GM04503 (cell line): Measurements from ENCODE around the gene CLEC4G.
"Not testable (repeated sequence)": the region's sequence is repeated elsewhere in the genome, so short reads cannot be mapped to it uniquely, and the experiment has no call there.

Experiments used
- DNase-seq: peaks from one replicate; pipeline ENCODE4 v3.0.0-alpha.2; 2012; ENCODE audit warnings: low read depth

The CLEC4G gene

DNA sequence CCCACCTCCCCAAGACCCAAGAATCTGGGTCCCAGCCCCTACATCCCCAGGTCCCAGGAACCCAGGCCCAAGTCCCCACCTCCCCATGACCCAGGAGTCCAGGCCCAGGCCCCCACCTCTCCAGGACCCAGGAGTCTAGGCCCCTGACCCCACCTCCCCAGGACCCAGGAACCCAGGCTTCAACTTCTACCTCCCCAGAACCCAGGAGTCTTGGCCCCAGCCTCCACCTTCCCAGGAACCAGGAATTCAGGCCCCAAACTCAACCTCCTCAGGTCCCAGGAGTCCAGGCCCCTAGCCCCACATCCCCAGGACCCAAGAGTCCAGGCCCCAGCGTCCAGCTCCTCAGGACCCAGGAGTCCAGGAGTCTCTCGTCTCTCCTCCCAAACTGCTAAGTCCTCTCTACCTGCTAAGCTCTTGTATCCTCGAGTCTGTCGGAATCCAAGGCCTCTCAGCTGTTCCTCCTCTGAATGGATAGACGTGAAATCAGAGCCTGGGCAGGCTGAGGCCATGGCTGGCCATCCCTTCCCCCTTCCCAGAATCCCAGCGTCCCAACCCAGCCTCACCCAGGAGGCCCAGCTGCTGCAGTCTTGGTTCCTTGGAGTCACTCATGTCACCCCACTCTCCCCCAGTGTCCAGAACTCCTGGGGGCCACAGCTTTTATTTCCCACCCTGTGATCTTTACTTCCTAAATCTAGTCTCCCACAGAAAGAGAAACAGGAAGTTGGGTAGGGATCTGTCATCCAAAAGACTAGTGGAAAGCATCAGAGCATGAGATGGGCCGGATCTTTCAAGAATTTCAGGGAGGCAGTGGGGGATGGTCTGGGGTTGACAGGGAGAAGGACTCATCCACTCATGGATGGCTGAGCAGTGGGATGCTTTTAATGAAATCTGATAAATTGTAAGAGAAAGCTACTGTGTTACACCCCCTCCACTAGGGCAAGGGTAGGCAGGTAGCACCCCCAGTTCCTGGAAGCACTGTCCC is 15.3 kb upstream of the CLEC4G start, which contains the start of gene CD209:
CD209 (minus strand) TSS at position 632 of the 982 bp plus-strand sequence; CDS start at position 609, 23 bp downstream.
- no peak for DNase-seq

GRCh38 chr19:7746306-7746705 is 14.4 kb upstream of the CLEC4G start:
- not testable (repeated sequence) for DNase-seq

GRCh38 chr19:7744871-7745650 is 13.2 kb upstream of the CLEC4G start:
- no peak for DNase-seq

DNA sequence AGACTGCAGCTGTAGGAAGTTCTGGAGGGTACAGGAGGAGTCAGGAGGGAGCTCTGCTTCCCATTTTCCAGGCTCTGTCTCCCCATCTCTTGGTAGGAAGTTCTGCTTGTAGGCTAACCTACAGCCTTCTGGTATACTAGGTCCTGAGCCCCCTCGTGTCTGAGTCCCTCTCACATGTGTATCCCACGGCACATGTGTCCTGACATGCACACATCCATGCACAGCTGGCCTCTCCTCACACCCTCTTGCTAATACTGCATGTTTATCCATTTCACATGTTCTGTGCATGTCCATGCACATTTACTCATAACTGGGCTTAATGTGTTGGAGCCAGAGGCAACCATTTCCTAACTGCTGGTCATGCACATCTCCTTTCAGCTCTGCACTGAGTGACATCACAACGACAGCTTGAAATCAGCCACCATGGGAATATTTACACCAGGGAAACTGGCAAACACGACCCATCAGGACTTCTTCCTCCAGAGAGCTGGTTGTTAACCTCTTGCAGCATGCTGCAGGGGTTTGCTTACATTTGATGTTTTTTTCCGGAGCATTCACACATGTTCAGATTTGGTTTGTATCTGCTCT is 12.4 kb upstream of the CLEC4G start:
- no peak for DNase-seq

DNA sequence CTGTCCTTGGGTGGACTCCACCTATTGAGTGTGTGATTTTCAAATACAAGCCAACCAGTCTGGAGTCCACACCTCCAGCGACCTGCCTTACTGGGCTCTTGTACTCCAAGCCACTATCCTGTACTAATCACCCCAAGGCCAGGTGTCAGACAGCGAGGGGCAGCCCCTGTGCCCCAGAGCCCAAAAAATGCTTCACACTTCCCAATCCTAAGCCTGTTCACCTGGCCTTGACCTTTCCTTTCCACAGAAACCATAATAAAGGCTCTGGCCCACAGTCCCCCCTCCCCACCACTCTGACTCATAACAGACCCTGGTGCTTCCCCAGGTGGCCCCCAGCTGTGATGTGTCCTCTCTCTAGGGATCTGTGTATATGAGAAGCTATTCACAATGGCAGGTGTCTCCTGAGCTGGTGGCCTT is 11.5 kb upstream of the CLEC4G start:
- no peak for DNase-seq

DNA sequence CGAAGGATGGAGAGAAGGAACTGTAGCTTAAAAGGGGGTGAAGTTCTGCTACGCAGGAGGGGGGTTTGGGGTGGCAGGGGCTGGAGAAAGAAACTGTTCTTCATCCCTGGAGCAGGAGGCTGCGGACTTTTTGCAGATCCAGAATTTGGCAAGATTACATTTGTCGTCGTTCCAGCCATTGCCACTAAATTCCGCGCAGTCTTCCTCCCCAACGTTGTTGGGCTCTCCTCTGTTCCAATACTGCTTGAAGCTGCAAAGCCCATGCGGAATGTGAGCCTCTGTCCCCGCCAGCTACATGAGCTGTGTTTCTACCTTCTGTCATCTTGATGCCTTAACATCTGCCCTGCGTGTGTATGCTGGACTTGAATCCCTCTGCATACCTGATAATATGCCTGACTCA is 11.1 kb upstream of the CLEC4G start:
- DNase-seq, result no peak

- no peak for DNase-seq
Measured at GRCh38 chr19:7742575-7742974, 10.7 kb upstream of the CLEC4G start.

DNA sequence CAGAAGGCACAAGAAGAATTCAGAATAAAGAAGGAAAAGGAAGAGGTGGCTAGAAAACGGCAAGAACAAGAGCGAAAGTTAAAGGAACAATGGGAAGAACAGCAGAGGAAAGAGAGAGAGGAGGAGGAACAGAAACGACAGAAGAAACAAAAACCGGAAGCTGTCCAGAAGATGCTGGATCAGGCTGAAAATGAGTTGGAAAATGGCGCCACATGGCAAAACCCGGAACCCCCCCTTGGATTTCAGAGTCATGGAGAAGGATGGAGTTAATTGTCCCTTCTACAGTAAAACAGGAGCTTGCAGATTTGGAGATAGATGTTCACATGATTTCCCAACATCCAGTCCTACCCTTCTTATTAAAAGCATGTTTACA is 8.8 kb upstream of the CLEC4G start:
- DNase-seq, result no peak

DNA sequence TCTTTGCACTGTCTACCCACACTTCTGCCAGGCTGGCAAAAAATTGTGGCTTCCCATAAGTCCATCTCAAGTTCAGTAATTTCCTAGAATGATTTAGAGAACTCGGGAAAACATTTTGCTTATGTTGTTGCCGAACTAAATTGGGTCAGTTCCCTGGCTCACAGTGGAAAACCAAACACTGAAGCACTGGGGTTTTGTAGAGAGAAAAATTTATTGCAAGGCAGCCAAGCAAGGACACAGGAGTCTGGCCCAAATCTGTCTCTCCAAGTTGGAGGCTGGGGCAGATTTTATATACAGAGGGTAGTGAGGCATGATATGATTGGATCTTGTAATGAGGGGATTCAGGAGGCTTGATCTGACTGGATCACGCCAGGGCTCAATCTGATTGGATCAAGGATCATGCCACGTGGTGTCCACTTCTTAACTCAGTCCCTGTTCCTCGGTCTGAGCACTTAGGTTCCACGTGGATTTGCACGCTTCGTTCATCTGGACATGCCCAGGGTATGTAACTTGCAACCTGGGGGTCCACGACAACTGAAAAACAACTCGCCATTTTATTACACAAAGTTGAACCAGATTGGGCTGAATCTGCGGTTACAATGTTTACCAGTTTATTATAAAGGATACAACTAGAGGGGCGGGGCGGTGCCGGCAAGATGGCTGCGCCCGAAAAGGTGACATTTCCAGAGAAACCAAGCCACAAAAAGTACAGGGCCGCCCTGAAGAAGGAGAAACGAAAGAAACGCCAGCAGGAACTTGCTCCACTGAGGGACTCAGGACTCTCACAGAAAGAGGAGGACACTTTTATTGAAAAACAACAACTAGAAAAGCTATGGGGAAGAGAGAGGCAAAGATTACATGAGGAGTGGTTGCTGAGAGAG is 8.1 kb upstream of the CLEC4G start:
- no peak for DNase-seq

- DNase-seq, result no peak
Measured at GRCh38 chr19:7739211-7739755, 7.4 kb upstream of the CLEC4G start.

GRCh38 chr19:7738023-7738422 is 6.1 kb upstream of the CLEC4G start:
- no peak for DNase-seq

GRCh38 chr19:7737215-7737614 is 5.3 kb upstream of the CLEC4G start:
- DNase-seq, result no peak

DNA sequence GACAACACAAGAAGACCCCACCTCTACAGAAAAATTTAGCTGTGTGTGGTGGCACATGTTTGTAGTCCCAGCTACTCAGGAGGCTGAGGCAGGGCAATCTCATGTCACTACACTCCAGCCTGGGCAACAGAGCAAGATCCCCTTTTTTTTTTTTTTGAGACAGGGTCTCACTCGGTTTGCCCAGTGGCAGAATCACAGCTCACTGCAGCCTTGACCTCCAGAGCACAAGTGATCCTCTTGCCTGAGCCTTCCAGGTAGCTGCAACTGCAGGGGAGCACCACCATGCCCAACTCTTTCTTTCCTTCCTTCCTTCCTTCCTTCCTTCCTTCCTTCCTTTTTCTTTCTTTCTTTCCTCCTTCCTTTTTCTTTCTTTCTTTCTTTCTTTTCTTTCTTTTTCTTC is 4.2 kb upstream of the CLEC4G start:
- DNase-seq, result no peak

DNA sequence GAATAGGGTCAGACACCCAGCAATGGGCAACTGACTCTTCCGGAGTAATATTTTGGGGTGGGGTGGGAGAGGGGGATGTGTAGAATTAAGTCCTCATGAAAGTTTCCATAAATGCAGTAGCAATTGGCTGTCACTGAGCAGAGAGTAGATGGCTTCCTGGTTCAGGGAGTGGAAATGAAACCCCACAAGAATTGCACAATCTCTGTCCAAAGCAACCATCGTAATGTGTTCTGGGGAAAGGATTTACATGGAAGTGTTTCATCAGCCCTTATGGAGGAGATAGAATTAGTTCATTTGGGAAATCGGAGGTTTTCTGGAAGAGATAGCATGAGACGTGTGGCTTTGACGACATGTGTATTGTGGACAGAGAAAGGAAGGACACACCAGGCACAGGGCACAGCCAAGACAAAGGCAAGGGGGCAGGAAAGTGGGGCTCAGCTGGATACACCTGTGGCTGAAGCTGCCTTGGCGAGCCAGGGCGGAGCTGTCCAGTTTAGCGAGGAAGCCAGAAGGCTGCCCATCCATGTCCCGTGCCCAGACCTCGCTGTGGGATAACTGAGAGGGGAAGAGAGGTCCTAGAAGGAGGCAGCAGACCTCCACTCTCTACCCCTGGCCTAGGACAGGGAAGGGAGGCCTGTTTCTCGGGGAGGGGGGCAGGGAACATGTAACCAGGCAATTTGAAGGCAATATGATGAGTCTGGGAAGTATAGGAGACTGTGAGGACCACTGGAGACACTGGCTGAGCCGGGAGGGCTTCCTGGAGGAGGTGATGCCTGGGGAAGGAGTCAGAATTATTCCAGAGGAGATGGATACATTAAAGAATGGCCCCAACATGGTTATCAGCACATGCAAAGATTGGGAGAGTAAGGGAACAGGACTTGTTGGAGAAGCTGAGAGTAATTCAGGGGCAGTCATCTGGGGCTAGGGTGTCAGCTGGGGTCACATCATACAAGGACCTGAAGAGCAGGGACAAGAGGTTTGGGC is 2.6 kb upstream of the CLEC4G start:
- DNase-seq, result peak; percentile 9

DNA sequence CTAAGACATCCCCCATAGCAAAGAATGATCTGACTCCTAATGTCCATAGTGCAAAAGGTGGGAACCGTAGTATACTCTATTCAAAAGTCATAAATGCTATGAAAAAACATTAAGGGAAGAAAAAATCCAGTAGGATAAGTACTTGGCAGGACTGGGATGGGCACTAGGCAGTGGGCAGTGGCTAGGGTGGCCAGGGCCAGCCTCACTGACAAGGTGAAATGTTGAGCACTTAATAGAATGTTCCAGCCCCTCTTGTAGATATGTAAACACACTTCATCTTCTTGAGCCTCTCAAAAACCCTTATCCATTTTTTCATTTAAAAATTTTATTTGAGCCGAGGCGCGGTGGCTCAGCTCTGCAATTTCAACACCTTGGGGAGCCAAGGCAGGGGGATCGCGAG is 1.5 kb upstream of the CLEC4G start:
- no peak for DNase-seq

DNA sequence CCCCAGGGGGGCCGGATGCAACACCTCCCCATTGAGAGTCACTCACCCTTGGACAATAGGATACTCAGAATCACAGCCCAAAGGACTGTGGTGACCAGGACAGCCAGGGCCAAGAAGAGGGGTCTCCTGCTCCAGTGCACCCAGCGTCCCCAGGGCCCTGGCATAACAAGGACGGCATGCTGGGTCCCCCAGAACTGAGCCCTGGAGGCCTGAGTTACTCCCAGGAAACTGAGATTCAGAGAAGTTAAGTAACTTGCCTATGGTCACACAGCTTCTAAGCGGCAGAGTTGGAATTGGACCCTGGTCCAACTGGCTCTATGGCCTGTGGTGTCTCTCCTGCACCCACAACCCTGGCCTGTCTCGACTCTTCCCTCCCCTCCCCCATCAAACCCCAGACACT is 295 bp downstream of the CLEC4G start:
- no peak for DNase-seq

DNA sequence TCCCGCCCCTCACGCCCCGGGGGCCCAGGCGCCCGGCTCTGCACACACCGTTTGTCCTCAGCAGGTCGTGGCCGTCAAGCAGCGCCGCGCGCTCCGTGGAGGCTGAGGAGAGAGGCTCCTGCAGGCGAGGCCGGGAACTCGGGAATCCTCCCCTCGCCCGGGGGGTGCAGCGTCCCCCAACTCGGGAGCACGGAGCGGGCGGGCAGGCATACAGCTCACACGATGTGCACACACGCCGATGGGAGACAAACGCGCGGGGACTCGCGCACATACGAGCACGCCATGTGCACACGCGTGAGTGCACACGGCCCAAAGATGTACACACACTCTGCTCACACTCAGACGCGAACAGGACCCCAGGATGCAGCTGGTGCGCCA is 703 bp downstream of the CLEC4G start:
- DNase-seq, result no peak

DNA sequence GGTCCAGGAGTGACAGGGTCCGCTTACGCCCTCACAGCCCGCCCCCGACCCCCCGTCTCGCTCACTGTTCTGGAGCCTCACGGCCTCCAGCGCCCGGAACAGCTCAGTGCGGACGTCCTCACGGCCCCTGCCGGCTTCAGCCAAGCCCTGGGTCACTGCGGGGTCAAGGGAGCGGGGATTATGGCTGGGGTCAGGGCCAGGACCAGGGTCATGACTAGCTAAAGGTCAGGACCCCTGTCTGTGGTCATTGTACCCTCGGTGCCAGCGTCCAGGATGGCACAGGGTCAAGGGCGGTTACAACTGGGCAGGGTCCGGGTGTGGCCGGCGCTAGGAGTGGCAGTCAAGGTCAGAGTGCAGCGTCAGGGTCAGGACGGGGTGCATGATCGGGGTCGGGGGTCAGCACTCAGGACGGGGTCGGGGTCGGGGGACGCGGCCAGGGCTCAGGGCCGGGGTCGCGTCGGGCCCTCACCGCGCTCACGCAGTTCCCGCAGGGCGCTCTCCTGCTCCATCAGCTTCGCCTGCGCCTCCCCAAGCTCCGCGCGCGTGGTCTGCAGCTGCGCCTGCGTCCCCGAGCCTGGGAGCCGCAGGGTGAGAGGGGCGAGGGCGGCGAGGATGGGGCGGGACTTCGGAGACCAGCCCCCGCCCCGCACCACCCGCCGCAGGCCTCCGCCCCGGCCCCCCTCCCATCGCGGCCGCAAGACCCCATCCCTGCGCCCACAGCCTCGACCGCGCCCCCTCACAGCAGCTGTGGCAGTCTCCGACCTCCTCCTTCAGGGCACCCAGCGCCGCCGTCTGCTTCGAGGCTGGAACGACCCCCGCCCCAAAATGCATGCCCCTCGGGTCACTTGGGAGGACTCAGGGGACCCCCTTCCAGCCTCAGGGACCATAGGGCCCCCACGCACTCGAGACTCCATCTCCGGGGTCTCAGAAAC is 1.4 kb downstream of the CLEC4G start:
- no peak for DNase-seq

GRCh38 chr19:7729831-7730285 is 2.1 kb downstream of the CLEC4G start:
- no peak for DNase-seq
